ENCODE data around the gene PPARD.
A peak's percentile ranks its signal among the peaks of the same experiment; 100 is the strongest.

Gene PPARD

GRCh38 chr6:35443341-35444030 lies 101.1 kb downstream of the PPARD start:
- no peak overlapping the region for H3K27ac ChIP-seq

GRCh38 chr6:35445691-35446090 lies 103.3 kb downstream of the PPARD start:
- TF ChIP-seq, protein P1, sequence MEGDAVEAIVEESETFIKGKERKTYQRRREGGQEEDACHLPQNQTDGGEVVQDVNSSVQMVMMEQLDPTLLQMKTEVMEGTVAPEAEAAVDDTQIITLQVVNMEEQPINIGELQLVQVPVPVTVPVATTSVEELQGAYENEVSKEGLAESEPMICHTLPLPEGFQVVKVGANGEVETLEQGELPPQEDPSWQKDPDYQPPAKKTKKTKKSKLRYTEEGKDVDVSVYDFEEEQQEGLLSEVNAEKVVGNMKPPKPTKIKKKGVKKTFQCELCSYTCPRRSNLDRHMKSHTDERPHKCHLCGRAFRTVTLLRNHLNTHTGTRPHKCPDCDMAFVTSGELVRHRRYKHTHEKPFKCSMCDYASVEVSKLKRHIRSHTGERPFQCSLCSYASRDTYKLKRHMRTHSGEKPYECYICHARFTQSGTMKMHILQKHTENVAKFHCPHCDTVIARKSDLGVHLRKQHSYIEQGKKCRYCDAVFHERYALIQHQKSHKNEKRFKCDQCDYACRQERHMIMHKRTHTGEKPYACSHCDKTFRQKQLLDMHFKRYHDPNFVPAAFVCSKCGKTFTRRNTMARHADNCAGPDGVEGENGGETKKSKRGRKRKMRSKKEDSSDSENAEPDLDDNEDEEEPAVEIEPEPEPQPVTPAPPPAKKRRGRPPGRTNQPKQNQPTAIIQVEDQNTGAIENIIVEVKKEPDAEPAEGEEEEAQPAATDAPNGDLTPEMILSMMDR (IDR thresholded peaks at IDR 0.05) = no peak
- H3K4me1 ChIP-seq (ENCODE audit: control insufficient read depth in 1 of 2, insufficient read depth in 1 of 2, low read depth in 1 of 2, low read length in 1 of 2) = peaks cover 9 to 18% of the 10 kb centered on the region in 2 experiments
- no peak overlapping the region for H3K27ac ChIP-seq

More at GRCh38 chr6:35443341-35444030, 101.1 kb downstream of the PPARD start:
- H3K9me3 ChIP-seq = no peaks in the 10 kb centered on the region
- no peak overlapping the region for H3K4me3 ChIP-seq (ENCODE audit: low read depth in 1 of 2, low read length in 1 of 2)
- TF ChIP-seq, protein P1 (IDR thresholded peaks at IDR 0.05) = no peak
- H3K27me3 ChIP-seq = peaks cover 9% of the 10 kb centered on the region
- no peaks in the 10 kb centered on the region for H3K36me3 ChIP-seq
- H3K4me1 ChIP-seq (ENCODE audit: control insufficient read depth in 1 of 2, insufficient read depth in 1 of 2, low read depth in 1 of 2, low read length in 1 of 2) = peaks cover 5 to 9% of the 10 kb centered on the region in 2 experiments

DNA sequence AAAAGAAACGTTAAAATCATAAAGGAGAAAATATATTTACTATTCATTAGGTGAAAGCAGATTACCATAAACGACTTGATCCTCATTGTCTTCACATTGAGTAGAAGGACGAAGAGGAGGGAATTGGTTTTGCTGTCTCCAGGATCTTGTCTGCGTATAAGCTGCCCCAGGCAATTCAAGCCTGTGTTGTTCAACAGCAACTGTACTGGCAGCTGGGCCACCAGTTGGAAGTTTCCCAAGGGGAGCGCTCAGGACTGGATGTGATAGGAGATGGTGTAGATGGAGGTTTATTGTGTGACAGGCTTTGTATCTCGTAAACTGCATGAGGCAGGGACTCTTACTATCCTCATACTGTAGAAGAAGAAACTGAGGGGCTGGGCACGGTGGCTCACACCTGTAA lies 105.8 kb downstream of the PPARD start:
- Histone ChIP-seq H3K27me3 (peaks cover 5% of the 10 kb centered on the region), H3K4me3 (ENCODE audit: low read depth in 1 of 2, low read length in 1 of 2) (no peak overlapping the region), H3K36me3 (no peaks in the 10 kb centered on the region), H3K9me3 (no peaks in the 10 kb centered on the region), H3K4me1 (ENCODE audit: control insufficient read depth in 1 of 2, insufficient read depth in 1 of 2, low read depth in 1 of 2, low read length in 1 of 2) (peaks cover 23 to 36% of the 10 kb centered on the region in 2 experiments), H3K27ac (no peak overlapping the region)
- TF ChIP-seq, protein P1 (IDR thresholded peaks at IDR 0.05) = no peak

More at GRCh38 chr6:35445691-35446090, 103.3 kb downstream of the PPARD start:
- no peaks in the 10 kb centered on the region for H3K36me3 ChIP-seq
- H3K9me3 ChIP-seq = no peaks in the 10 kb centered on the region
- peaks cover 9% of the 10 kb centered on the region for H3K27me3 ChIP-seq
- no peak overlapping the region for H3K4me3 ChIP-seq (ENCODE audit: low read depth in 1 of 2, low read length in 1 of 2)

DNA sequence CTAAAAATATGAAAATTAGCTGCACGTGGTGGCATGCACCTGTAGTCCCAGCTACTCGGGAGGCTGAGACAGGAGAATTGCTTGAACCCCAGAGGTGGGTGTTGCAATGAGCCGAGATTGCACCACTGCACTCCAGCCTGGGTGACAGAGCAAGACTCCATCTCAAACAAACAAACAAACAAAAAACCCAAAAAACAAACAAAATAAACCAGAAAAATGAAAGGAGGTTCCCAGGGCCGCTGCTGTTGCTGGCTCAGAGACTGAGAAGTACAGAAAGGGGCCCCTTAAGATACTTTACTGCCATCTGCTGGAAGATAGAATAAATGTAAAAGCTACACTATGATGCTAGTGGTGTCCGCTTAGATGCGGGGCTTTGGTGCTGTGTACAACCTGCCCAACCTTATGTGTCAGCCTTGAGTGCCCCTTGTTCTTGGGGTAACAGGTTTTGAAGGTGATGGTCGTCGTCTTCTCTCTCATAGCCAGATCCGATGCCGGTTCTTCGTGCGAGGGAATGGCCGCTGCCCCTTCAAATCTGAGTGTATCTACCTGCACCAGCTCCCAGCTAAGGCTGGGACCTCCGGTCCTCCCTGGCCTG lies 107.0 kb downstream of the PPARD start:
- no peak overlapping the region for H3K27ac ChIP-seq
- H3K9me3 ChIP-seq = no peaks in the 10 kb centered on the region
- no peaks in the 10 kb centered on the region for H3K36me3 ChIP-seq
- no peak overlapping the region for H3K4me3 ChIP-seq (ENCODE audit: low read depth in 1 of 2, low read length in 1 of 2)
- peaks cover 35 to 47% of the 10 kb centered on the region in 2 experiments for H3K4me1 ChIP-seq (ENCODE audit: control insufficient read depth in 1 of 2, insufficient read depth in 1 of 2, low read depth in 1 of 2, low read length in 1 of 2)
- no peaks in the 10 kb centered on the region for H3K27me3 ChIP-seq
- TF ChIP-seq, protein P1 (IDR thresholded peaks at IDR 0.05) = peak; percentile 60

GRCh38 chr6:35451354-35452182 lies 109.2 kb downstream of the PPARD start:
- no peaks in the 10 kb centered on the region for H3K9me3 ChIP-seq
- TF ChIP-seq, protein P1 (IDR thresholded peaks at IDR 0.05) = no peak
- peak overlapping the region; percentile 59 for H3K27ac ChIP-seq
- H3K27me3 ChIP-seq = no peaks in the 10 kb centered on the region
- H3K36me3 ChIP-seq = peaks cover under 1% of the 10 kb centered on the region
- peak overlapping the region; percentile 76 to 82 for H3K4me3 ChIP-seq (ENCODE audit: low read depth in 1 of 2, low read length in 1 of 2)
- H3K4me1 ChIP-seq (ENCODE audit: control insufficient read depth in 1 of 2, insufficient read depth in 1 of 2, low read depth in 1 of 2, low read length in 1 of 2) = peaks cover 36 to 42% of the 10 kb centered on the region in 2 experiments

Data from neutrophil (primary cell).